Right atrium auricular region (tissue), 2 donors: Measurements from ENCODE around the gene GLT1D1. TPM values are rescaled to one million over a fixed set of nuclear protein-coding genes. Genes with fewer than 3 reads are reported as not detected.

Experiments
- DNase-seq: peaks from one replicate; pipeline ENCODE4 v3.0.0-alpha.2; 2019; ENCODE audit warnings: low spot score
- H3K27ac ChIP-seq, 2 donors: fragments of 200-600 bp; sonication (generic); 1 replicate in 1 of 2; 2 replicates in 1 of 2; pipeline ENCODE4 v1.5.1; 2016 to 2019
- H3K27me3 ChIP-seq, 2 donors: fragments of 200-600 bp; sonication (generic); one replicate each; pipeline versions ENCODE4 v1.5.1 to v1.6.0; 2017 to 2019
- H3K36me3 ChIP-seq: fragments of 200-600 bp; sonication (generic); one replicate; pipeline ENCODE4 v1.5.1; 2016
- H3K4me1 ChIP-seq, 2 donors: fragments of 200-600 bp; sonication (generic); one replicate each; pipeline versions ENCODE4 v1.5.1 to v1.6.0; 2017 to 2019
- H3K4me3 ChIP-seq, 2 donors: fragments of 200-600 bp; sonication (generic); 1 replicate in 1 of 2; 2 replicates in 1 of 2; pipeline ENCODE4 v1.5.1; 2017 to 2019; ENCODE audit warnings: mild to moderate bottlenecking in 1 of 2, moderate library complexity in 1 of 2
- H3K9me3 ChIP-seq, 2 donors: fragments of 200-600 bp; sonication (generic); one replicate each; pipeline ENCODE4 v1.5.1; 2019
- total RNA-seq, 2 donors: library from RNA; depleted of rRNA; stranded (reverse); fragments of >200 nt; gene quantifications; one replicate each; pipeline ENCODE4 v1.1.0, GENCODE V29; 2016
- TF ChIP-seq, protein P1 (sequence below), 2 donors: fragments of 200-600 bp; sonication (generic); IDR thresholded peaks; one replicate each; pipeline ENCODE4 v1.5.1; 2019; ENCODE audit warnings: antibody characterized with exemption in 2 of 2

GLT1D1 gene
- total RNA-seq, 2 donors from 2014 or later, result 0.20 TPM; not detected in 1

DNA sequence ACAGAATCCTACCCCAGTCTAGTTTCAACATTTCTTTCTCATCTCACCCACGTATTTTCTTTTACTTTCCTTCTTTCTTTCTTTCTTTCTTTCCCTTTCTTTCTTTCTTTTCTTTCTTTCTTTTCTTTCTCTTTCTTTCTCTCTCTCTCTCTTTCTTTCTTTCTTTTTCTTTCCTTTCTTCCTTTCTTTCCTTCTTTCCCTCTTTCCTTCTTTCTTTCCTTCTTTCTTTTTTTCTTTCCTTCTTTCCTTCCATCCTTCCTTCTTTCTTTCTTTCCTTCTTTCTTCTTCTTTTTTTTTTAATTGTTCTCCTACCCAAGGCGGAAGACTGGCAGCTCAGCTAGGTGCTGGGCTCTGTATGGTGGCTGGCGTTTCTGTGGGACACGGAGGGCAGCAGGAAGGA, 55.0 kb downstream of the GLT1D1 start:
- Histone ChIP-seq H3K36me3 (no peaks in the 10 kb centered on the region), H3K4me3 (no peak overlapping the region), H3K9me3 (no peaks in the 10 kb centered on the region), H3K27ac (no peak overlapping the region), H3K27me3 (no peaks in the 10 kb centered on the region), H3K4me1 (no peaks in the 10 kb centered on the region)
- no peak for DNase-seq
- TF ChIP-seq, protein P1, sequence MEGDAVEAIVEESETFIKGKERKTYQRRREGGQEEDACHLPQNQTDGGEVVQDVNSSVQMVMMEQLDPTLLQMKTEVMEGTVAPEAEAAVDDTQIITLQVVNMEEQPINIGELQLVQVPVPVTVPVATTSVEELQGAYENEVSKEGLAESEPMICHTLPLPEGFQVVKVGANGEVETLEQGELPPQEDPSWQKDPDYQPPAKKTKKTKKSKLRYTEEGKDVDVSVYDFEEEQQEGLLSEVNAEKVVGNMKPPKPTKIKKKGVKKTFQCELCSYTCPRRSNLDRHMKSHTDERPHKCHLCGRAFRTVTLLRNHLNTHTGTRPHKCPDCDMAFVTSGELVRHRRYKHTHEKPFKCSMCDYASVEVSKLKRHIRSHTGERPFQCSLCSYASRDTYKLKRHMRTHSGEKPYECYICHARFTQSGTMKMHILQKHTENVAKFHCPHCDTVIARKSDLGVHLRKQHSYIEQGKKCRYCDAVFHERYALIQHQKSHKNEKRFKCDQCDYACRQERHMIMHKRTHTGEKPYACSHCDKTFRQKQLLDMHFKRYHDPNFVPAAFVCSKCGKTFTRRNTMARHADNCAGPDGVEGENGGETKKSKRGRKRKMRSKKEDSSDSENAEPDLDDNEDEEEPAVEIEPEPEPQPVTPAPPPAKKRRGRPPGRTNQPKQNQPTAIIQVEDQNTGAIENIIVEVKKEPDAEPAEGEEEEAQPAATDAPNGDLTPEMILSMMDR (IDR thresholded peaks at IDR 0.05), result no peak

DNA sequence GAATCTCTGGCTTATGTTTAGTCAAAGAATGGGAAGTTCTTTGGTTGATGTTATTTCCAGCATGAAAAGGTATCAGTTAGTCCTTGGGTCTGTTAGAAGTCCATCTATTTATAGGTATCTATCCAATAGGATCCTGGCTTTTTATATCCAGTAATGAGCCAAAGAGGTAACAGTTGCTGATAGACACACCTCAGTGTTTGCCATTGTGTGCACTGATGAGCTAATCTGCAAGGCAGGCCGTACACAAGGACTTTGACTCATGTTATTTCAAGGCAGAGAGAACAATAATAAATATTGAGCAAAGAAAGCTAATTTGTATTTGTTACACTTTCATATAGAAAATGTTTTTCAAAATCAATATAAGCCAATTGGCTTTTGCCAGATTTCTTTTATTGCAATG, 56.4 kb downstream of the GLT1D1 start:
- no peak overlapping the region for H3K27ac ChIP-seq
- no peaks in the 10 kb centered on the region for H3K36me3 ChIP-seq
- no peaks in the 10 kb centered on the region for H3K9me3 ChIP-seq
- TF ChIP-seq, protein P1 (IDR thresholded peaks at IDR 0.05), result no peak
- DNase-seq, result no peak
- H3K4me3 ChIP-seq, result no peak overlapping the region
- H3K4me1 ChIP-seq, result no peaks in the 10 kb centered on the region
- no peaks in the 10 kb centered on the region for H3K27me3 ChIP-seq

DNA sequence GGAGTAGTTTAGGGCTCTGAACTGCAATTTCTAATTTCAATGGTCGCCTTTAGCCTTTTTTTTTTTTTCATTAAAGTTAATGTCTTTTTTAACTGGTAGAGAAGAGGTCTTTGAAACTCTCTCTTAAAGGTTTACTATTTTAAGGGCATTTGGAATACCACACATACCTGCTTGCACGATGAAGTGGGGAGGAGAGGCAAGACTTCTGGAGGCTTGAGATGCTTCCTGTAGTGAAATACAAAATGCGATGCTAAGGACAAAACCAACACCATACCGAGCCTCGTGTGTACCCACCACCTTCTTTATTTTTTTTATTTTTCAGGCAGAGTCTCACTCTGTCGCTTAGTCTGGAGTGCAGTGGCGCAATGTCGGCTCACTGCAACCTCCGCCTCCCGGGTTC, 57.4 kb downstream of the GLT1D1 start:
- H3K4me3 ChIP-seq, result no peak overlapping the region
- no peaks in the 10 kb centered on the region for H3K4me1 ChIP-seq
- no peak overlapping the region for H3K27ac ChIP-seq
- H3K9me3 ChIP-seq, result no peaks in the 10 kb centered on the region
- TF ChIP-seq, protein P1 (IDR thresholded peaks at IDR 0.05), result no peak
- H3K27me3 ChIP-seq, result no peaks in the 10 kb centered on the region
- no peaks in the 10 kb centered on the region for H3K36me3 ChIP-seq
- DNase-seq, result no peak

DNA sequence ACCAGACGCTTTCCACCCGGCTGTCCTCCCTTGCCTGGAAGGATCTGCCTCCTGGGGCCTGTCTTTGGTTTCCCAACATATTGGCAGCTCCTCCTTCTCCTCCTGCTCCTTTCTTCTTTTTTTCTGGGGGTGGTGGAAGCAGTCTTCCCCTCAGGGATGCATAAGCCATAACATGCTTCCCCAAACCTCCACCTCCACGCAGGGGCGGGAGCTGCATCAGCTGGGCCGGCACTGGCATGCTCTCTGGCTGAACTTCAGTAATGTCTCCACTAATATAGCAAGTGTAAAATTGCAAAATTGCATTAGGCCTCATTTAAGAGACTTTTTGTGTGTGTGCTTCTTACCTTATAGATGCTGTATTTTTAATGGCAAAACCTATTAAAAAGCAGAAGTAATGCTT, 58.6 kb downstream of the GLT1D1 start:
- no peaks in the 10 kb centered on the region for H3K36me3 ChIP-seq
- H3K9me3 ChIP-seq, result no peaks in the 10 kb centered on the region
- no peak for DNase-seq
- H3K27ac ChIP-seq, result no peak overlapping the region
- H3K4me1 ChIP-seq, result no peaks in the 10 kb centered on the region
- TF ChIP-seq, protein P1 (IDR thresholded peaks at IDR 0.05), result no peak
- H3K4me3 ChIP-seq, result no peak overlapping the region
- no peaks in the 10 kb centered on the region for H3K27me3 ChIP-seq

DNA sequence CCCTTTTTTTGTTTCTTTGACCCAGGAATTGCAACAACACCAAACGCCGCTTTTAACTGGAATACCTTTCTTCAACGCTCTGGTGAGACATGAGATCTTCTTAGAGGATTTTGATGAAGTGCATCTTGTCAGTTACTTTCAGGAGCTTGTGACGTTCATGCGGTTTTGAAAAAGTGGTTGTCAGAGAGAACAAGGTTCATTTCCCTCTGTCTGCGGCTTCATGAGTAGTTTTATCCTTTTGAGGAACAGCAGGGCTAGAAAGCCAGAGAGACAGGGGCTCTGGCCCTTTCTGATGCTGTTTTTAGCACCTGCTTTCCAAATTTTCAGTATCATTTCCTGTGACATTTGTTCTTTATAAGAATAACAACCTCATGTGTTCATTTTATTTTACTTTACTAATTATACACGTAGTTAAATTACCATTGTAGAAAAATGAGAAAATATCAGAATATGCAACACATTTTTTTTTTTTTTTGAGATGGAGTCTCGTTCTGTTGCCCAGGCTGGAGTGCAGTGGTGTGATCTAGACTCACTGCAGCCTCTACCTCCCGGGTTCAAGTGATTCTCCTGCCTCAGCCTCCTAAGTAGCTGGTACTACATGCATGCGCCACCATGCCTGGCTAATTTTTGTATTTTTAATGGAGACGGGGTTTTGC, 61.8 kb downstream of the GLT1D1 start:
- Histone ChIP-seq H3K4me3 (no peak overlapping the region), H3K9me3 (no peaks in the 10 kb centered on the region), H3K4me1 (no peaks in the 10 kb centered on the region), H3K27ac (no peak overlapping the region), H3K36me3 (no peaks in the 10 kb centered on the region), H3K27me3 (no peaks in the 10 kb centered on the region)
- TF ChIP-seq, protein P1 (IDR thresholded peaks at IDR 0.05), result no peak
- no peak for DNase-seq

DNA sequence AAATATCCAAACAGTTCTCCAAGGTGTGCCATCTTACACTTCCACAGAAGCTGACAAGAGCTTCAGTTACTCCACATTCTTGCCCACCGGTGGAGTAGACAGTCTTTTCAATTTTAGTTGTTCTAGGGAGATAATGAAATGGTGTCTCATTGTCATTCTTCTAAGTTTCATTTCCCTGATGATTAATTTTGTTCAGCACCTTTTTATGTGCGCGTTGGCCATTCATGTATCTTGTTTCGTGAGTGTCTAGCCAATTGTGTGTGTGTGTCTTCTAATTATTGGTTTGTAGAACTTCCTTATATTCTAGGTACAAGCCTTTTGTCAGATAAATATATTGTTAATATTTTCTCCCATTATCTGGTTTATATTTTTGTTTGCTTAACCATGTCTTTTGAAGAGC, 63.1 kb downstream of the GLT1D1 start:
- Histone ChIP-seq H3K9me3 (no peaks in the 10 kb centered on the region), H3K4me1 (no peaks in the 10 kb centered on the region), H3K36me3 (no peaks in the 10 kb centered on the region), H3K4me3 (no peak overlapping the region), H3K27me3 (no peaks in the 10 kb centered on the region), H3K27ac (no peak overlapping the region)
- TF ChIP-seq, protein P1 (IDR thresholded peaks at IDR 0.05), result no peak
- no peak for DNase-seq
